ENCODE measurements around the gene CAPN2. TPM values are rescaled to one million over a fixed set of nuclear protein-coding genes. Genes with fewer than 3 reads are reported as not detected.

Gene CAPN2
- total RNA-seq, 1 experiment from 2014 or later, result 459 TPM

DNA sequence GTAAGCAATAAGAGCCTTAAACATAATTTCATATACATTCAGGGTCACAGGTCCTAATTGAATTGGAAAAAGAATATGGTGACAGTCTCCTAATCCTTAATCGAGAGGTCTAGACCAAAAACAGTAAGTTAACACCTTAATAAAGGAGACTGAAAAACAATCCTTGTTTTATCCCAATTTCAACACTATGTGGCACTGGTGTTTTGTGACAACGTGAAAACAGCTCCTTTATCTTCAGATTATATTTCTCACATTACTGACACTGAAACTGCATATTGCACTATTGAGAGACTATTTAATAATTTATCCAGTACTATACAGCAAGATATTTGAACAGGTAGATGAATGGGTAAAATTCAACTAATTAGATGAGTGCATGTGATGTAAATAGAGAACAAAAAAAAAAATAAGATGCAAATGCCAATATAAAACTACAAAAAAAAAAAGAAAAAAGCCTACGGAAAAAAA, 99.3 kb downstream of the CAPN2 start:
- TF ChIP-seq, protein P1, sequence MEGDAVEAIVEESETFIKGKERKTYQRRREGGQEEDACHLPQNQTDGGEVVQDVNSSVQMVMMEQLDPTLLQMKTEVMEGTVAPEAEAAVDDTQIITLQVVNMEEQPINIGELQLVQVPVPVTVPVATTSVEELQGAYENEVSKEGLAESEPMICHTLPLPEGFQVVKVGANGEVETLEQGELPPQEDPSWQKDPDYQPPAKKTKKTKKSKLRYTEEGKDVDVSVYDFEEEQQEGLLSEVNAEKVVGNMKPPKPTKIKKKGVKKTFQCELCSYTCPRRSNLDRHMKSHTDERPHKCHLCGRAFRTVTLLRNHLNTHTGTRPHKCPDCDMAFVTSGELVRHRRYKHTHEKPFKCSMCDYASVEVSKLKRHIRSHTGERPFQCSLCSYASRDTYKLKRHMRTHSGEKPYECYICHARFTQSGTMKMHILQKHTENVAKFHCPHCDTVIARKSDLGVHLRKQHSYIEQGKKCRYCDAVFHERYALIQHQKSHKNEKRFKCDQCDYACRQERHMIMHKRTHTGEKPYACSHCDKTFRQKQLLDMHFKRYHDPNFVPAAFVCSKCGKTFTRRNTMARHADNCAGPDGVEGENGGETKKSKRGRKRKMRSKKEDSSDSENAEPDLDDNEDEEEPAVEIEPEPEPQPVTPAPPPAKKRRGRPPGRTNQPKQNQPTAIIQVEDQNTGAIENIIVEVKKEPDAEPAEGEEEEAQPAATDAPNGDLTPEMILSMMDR (conservative IDR thresholded peaks at IDR 0.05), result peak; percentile 73
- TF ChIP-seq EZH2 (IDR thresholded peaks at IDR 0.05; ENCODE audit: low read depth), result no peak
- no peaks in the 10 kb centered on the region; the same call in 1 of the 2 replicates for H3K9me3 ChIP-seq (ENCODE audit: insufficient read depth, low read depth)
- intact Hi-C loops (cut with micrococcal nuclease; ENCODE audit: unreplicated experiment), result loop anchor here (1.0 to 10.0 kb wide), 6 partner anchors 35 to 521 kb away; partner anchors contain the start of gene NVL
- H3K9me2 ChIP-seq (ENCODE audit: insufficient read depth), result no peaks in the 10 kb centered on the region
- DNase-seq, result peak in 1 of 2 experiments; percentile 55
- peaks cover 29% of the 10 kb centered on the region for H3F3A ChIP-seq (ENCODE audit: insufficient read depth, low read depth)
- no peak overlapping the region for H3K4me2 ChIP-seq
- H3K4me1 ChIP-seq (replicated peaks; ENCODE audit: insufficient read depth), result peaks cover 32% of the 10 kb centered on the region
- H3K4me3 ChIP-seq, result no peak overlapping the region
- peaks cover 31% of the 10 kb centered on the region for H3K36me3 ChIP-seq (ENCODE audit: low read depth)
- no peak overlapping the region for H2AFZ ChIP-seq
- peak overlapping the region; percentile 35 for H3K27ac ChIP-seq
- POLR2A ChIA-PET (ENCODE audit: unreplicated experiment), result interaction anchor here (0.6 kb wide), 1 partner anchor 76 kb away, joined by 3 read pairs; no protein-coding TSS in a partner anchor
- peaks cover 39% of the 10 kb centered on the region for H3K79me2 ChIP-seq (ENCODE audit: low read depth)
- CTCF ChIA-PET, result interaction anchor here (0.5 to 1.4 kb wide), 4 partner anchors 23 to 115 kb away, joined by 3 to 4 read pairs (median 3); no protein-coding TSS in a partner anchor
- H4K20me1 ChIP-seq (ENCODE audit: insufficient read depth), result no peaks in the 10 kb centered on the region
- no TSS peak for BruUV-seq (replicated peaks)
- no peaks in the 10 kb centered on the region for H3K27me3 ChIP-seq (ENCODE audit: insufficient read depth, low read depth)

DNA sequence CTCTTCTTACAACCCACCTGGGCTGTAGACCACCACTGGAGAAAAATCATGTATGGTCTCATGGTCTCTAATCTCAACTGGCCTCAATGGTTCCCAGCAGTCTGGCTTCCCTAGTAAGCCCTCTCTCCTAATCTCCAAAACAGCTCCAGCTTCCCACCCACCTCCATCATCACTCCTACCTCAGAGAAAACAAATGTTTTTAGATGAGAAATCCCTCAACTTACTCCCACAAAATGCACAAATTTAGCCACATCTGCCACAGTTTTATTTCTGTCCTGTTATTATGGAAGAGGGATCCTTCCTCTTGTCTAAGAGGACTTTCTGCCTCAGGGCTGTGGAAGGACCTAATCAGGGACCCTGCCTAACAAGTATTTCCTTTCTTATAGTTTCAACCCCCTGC, 101.3 kb downstream of the CAPN2 start:
- Histone ChIP-seq H3K27ac (no peak overlapping the region), H3K27me3 (ENCODE audit: insufficient read depth, low read depth) (no peaks in the 10 kb centered on the region), H3K4me2 (no peak overlapping the region), H3K9me2 (ENCODE audit: insufficient read depth) (no peaks in the 10 kb centered on the region), H3F3A (ENCODE audit: insufficient read depth, low read depth) (peaks cover 29% of the 10 kb centered on the region), H3K4me1 (replicated peaks; ENCODE audit: insufficient read depth) (peaks cover 35% of the 10 kb centered on the region), H2AFZ (no peak overlapping the region), H3K36me3 (ENCODE audit: low read depth) (peaks cover 24% of the 10 kb centered on the region; the same call in 1 of the 2 replicates), H4K20me1 (ENCODE audit: insufficient read depth) (no peaks in the 10 kb centered on the region), H3K9me3 (ENCODE audit: insufficient read depth, low read depth) (no peaks in the 10 kb centered on the region), H3K79me2 (ENCODE audit: low read depth) (peaks cover 48% of the 10 kb centered on the region), H3K4me3 (no peak overlapping the region)
- CTCF ChIA-PET, result no interaction called here
- no peak for TF ChIP-seq EZH2 (IDR thresholded peaks at IDR 0.05; ENCODE audit: low read depth)
- TF ChIP-seq, protein P1 (conservative IDR thresholded peaks at IDR 0.05), result no peak
- intact Hi-C loops (cut with micrococcal nuclease; ENCODE audit: unreplicated experiment), result loop anchor here (5.0 to 10.0 kb wide), 3 partner anchors 241 to 519 kb away; partner anchors contain the start of gene NVL
- POLR2A ChIA-PET (ENCODE audit: unreplicated experiment), result no interaction called here
- no peak for DNase-seq
- BruUV-seq (replicated peaks), result no TSS peak

DNA sequence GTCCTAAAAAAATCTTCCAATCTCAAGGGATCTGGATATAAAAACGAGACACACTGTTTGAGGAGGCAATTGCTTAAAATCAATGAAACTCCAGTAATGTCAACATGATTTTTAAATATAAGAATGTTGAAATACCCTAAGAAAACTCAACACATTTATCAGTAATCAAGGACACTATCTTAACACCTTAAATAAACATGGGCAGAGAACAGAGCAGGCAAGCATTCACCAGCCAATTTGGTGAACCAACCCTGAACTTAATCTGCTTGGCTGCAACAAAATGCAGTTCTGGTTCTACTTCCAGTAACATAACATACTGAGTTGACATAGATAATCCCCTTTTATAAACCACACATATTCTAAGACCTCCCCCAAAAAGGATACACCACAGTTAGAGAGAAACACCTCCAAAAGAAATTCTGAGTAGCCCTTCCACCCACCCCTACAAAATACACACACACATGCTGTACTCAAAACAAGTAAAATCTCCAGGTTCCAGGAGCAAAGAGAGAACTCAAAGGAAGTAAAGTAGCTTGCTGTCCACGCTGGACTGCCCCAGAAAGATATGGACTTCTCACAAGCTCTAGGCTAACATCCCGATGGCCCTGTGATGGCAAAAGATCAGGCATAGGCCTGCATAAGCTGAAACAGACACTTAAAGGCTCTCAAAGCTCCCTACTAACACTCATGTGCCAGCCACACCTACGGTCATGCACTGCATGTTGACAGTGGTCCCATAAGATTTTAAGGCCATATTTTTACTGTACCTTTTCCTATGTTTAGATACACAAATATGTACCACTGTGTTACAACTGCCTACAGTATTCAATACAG, 102.9 kb downstream of the CAPN2 start:
- no peak overlapping the region for H3K4me2 ChIP-seq
- peaks cover 56% of the 10 kb centered on the region for H3K79me2 ChIP-seq (ENCODE audit: low read depth)
- H3K9me3 ChIP-seq (ENCODE audit: insufficient read depth, low read depth), result no peaks in the 10 kb centered on the region
- H3F3A ChIP-seq (ENCODE audit: insufficient read depth, low read depth), result peaks cover 26% of the 10 kb centered on the region
- TF ChIP-seq, protein P1 (conservative IDR thresholded peaks at IDR 0.05), result no peak
- TF ChIP-seq EZH2 (IDR thresholded peaks at IDR 0.05; ENCODE audit: low read depth), result no peak
- no peaks in the 10 kb centered on the region for H4K20me1 ChIP-seq (ENCODE audit: insufficient read depth)
- no peaks in the 10 kb centered on the region for H3K27me3 ChIP-seq (ENCODE audit: insufficient read depth, low read depth)
- intact Hi-C loops (cut with micrococcal nuclease; ENCODE audit: unreplicated experiment), result loop anchor here (10.0 kb wide), 1 partner anchor 240 kb away; no protein-coding TSS in a partner anchor
- no TSS peak for BruUV-seq (replicated peaks)
- H3K36me3 ChIP-seq (ENCODE audit: low read depth), result peaks cover 22% of the 10 kb centered on the region; the same call in 1 of the 2 replicates
- ChIA-PET POLR2A (ENCODE audit: unreplicated experiment) (interaction anchor here (0.7 kb wide), 1 partner anchor 30 kb away, joined by 3 read pairs; no protein-coding TSS in a partner anchor), CTCF (interaction anchor here (0.6 kb wide), 2 partner anchors 95 to 385 kb away, joined by 4 to 9 read pairs; no protein-coding TSS in a partner anchor)
- no peaks in the 10 kb centered on the region for H3K9me2 ChIP-seq (ENCODE audit: insufficient read depth)
- H3K27ac ChIP-seq, result 0 out of 2 replicates have a peak overlapping the region, but pooled peaks have one; percentile 10
- no peak for DNase-seq
- H3K4me3 ChIP-seq, result no peak overlapping the region
- peaks cover 35% of the 10 kb centered on the region for H3K4me1 ChIP-seq (replicated peaks; ENCODE audit: insufficient read depth)
- no peak overlapping the region for H2AFZ ChIP-seq
